SK-N-MC (cell line): ENCODE measurements around the gene ACOXL.

Experiments
- EZH2 ChIP-seq: fragments of 200-600 bp; sonication (generic); IDR thresholded peaks from one replicate; pipeline ENCODE4 v1.6.1; 2017; ENCODE audit warnings: antibody characterized with exemption
- POLR2AphosphoS5 ChIP-seq: IDR thresholded peaks from 2 replicates; pipeline ENCODE4 v1.6.1; 2012; ENCODE audit warnings: mild to moderate bottlenecking, low read depth, low read length, borderline replicate concordance

GRCh38 chr2:110789706-110790105, 57.3 kb downstream of the ACOXL start:
- no peak for TF ChIP-seq EZH2
- no peak for TF ChIP-seq POLR2AphosphoS5
